ENCODE measurements around the gene ICE1.

ICE1 gene

GRCh38 chr5:5539590-5539989, 117.1 kb downstream of the ICE1 start:
- no peak for DNase-seq (ENCODE audit: low read depth)
